ENCODE measurements around the gene MKLN1. TPM values are rescaled to one million over a fixed set of nuclear protein-coding genes. Genes with fewer than 3 reads are reported as not detected.

Gene MKLN1
- total RNA-seq, 4 donors from 2014 or later = 37.9 to 55.2 (median 41.3) TPM

DNA sequence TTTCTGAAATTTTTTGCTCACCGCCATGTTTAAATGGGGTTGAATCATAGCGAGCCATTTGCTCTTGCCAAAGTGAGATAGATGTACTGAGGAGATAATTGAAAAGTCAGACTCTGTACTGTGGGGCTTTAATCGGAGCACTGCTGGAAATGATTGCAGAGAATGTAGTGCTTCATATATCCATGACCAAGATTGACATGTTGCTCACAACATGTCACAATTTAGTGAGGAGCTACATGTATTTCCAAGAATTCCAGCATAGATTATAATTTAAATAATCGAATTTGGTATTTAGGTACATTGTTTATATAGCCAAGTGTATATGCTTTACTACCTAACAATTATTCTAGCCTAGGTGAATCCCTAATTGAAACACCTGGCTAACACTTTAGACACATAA, 162.2 kb downstream of the MKLN1 start:
- Histone ChIP-seq H3K4me1 (peaks cover 0 to 18% (median 17%) of the 10 kb centered on the region in 4 donors), H3K4me3 (no peak overlapping the region), H3K36me3 (peaks cover 0 to 19% (median 3%) of the 10 kb centered on the region in 4 donors), H3K9me3 (no peaks in the 10 kb centered on the region), H3K27ac (replicated peaks in 1 of 4) (no peak overlapping the region), H3K27me3 (no peaks in the 10 kb centered on the region)
- 90% methylated on average over 4 of the region's 4 CpGs for WGBS
- intact Hi-C loops (cut with DNase I) = no loop called here
- DNase-seq (ENCODE audit: extremely low spot score) = no peak
- no peak for TF ChIP-seq POLR2AphosphoS5 (IDR thresholded peaks at IDR 0.05)
- TF ChIP-seq, protein P1, sequence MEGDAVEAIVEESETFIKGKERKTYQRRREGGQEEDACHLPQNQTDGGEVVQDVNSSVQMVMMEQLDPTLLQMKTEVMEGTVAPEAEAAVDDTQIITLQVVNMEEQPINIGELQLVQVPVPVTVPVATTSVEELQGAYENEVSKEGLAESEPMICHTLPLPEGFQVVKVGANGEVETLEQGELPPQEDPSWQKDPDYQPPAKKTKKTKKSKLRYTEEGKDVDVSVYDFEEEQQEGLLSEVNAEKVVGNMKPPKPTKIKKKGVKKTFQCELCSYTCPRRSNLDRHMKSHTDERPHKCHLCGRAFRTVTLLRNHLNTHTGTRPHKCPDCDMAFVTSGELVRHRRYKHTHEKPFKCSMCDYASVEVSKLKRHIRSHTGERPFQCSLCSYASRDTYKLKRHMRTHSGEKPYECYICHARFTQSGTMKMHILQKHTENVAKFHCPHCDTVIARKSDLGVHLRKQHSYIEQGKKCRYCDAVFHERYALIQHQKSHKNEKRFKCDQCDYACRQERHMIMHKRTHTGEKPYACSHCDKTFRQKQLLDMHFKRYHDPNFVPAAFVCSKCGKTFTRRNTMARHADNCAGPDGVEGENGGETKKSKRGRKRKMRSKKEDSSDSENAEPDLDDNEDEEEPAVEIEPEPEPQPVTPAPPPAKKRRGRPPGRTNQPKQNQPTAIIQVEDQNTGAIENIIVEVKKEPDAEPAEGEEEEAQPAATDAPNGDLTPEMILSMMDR (IDR thresholded peaks at IDR 0.05) = no peak
- TF ChIP-seq POLR2A (IDR thresholded peaks at IDR 0.05; ENCODE audit: low read depth) = no peak
- no peak for TF ChIP-seq EP300 (IDR thresholded peaks at IDR 0.05)

DNA sequence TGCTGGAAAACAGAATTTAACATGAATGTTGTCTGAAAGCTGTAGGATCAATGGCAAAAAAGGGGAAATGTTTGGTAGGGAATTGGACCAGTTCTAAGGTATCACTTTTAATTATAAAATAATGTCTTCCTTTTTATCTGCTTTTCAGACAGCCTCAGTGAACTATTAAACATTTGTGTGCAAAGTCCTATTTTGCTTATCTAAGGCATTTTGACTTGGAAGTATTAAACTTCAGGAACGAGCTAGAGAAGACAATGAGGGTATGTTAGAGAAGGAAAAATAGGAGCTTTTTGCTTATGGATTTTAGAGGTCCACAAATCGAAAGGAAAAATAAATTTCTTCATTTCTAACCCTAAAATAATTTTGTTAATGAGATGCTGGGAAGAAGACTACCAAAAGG, 165.4 kb downstream of the MKLN1 start:
- TF ChIP-seq, protein P1 (IDR thresholded peaks at IDR 0.05) = no peak
- TF ChIP-seq POLR2A (IDR thresholded peaks at IDR 0.05; ENCODE audit: low read depth) = no peak
- TF ChIP-seq POLR2AphosphoS5 (IDR thresholded peaks at IDR 0.05) = no peak
- no peak for TF ChIP-seq EP300 (IDR thresholded peaks at IDR 0.05)
- Histone ChIP-seq H3K4me3 (no peak overlapping the region), H3K27me3 (no peaks in the 10 kb centered on the region), H3K4me1 (peaks cover 6 to 14% (median 7%) of the 10 kb centered on the region in 4 donors), H3K9me3 (no peaks in the 10 kb centered on the region), H3K27ac (replicated peaks in 1 of 4) (no peak overlapping the region), H3K36me3 (peaks cover 0 to 27% (median 14%) of the 10 kb centered on the region in 4 donors)
- intact Hi-C loops (cut with DNase I) = no loop called here
- no peak for DNase-seq (ENCODE audit: extremely low spot score)
- WGBS = 87% methylated on average over 2 of the region's 2 CpGs

DNA sequence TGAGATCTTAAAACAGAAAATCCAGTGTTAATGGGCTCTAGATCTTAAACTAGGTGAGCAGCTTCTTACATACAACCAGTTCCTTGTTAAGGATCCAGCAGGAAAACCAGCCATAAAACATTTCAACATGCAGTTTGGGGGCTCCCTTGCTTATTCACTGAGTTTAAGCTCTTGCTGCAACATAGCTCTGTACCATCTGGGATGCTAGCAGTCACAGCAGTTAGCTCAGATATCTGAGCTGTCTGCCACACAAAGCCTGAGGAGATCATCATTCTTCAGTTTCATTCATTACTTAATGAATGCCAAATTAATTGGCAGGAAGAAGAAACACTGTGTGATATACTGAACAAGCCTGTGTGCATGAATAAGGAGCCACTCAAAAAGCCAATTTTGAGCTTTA, 165.9 kb downstream of the MKLN1 start:
- no peak overlapping the region for H3K4me3 ChIP-seq
- no peaks in the 10 kb centered on the region for H3K9me3 ChIP-seq
- intact Hi-C loops (cut with DNase I) = no loop called here
- peaks cover 6 to 19% (median 7%) of the 10 kb centered on the region in 4 donors for H3K4me1 ChIP-seq
- H3K27me3 ChIP-seq = no peaks in the 10 kb centered on the region
- no peak overlapping the region for H3K27ac ChIP-seq (replicated peaks in 1 of 4)
- peaks cover 0 to 32% (median 16%) of the 10 kb centered on the region in 4 donors for H3K36me3 ChIP-seq
- TF ChIP-seq EP300 (IDR thresholded peaks at IDR 0.05) (no peak), POLR2AphosphoS5 (IDR thresholded peaks at IDR 0.05) (no peak), POLR2A (IDR thresholded peaks at IDR 0.05; ENCODE audit: low read depth) (no peak)
- TF ChIP-seq, protein P1 (IDR thresholded peaks at IDR 0.05) = no peak
- no peak for DNase-seq (ENCODE audit: extremely low spot score)

DNA sequence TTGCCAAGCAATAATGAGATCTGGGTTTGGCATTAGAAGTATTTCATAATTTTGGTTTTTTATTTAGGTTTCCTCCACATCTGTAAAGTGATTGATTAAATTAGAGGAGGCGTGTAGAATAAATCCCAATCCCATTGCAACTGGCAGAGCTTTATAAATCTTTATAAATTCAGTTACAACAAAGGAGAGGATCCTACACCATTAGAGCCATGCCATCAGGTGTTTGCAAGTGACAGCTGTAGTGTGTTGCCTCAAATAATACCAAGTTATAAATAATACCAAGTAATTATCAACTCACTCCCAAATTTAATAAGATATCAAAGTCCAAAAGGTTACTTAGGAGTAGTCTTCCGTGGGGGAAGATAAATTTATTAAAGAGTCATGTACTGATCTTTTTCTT, 166.5 kb downstream of the MKLN1 start:
- no peak overlapping the region for H3K4me3 ChIP-seq
- intact Hi-C loops (cut with DNase I) = no loop called here
- 96% methylated on average over 2 of the region's 2 CpGs for WGBS

More for the DNA sequence above, 166.5 kb downstream of the MKLN1 start:
- H3K27ac ChIP-seq (replicated peaks in 1 of 4) = no peak overlapping the region
- peaks cover 6 to 20% (median 7%) of the 10 kb centered on the region in 4 donors for H3K4me1 ChIP-seq
- H3K9me3 ChIP-seq = no peaks in the 10 kb centered on the region
- no peak for TF ChIP-seq EP300 (IDR thresholded peaks at IDR 0.05)
- TF ChIP-seq, protein P1 (IDR thresholded peaks at IDR 0.05) = no peak
- no peak for TF ChIP-seq POLR2AphosphoS5 (IDR thresholded peaks at IDR 0.05)
- no peak for TF ChIP-seq POLR2A (IDR thresholded peaks at IDR 0.05; ENCODE audit: low read depth)
- H3K27me3 ChIP-seq = no peaks in the 10 kb centered on the region
- H3K36me3 ChIP-seq = peaks cover 0 to 31% (median 21%) of the 10 kb centered on the region in 4 donors
- no peak for DNase-seq (ENCODE audit: extremely low spot score)

Data from esophagus muscularis mucosa (tissue), 4 donors.